ENCODE data around the gene CRYGS.

- TF ChIP-seq CTCF (IDR thresholded peaks at IDR 0.05; ENCODE audit: low read depth, low read length) (no peak), EZH2phosphoT487 (IDR thresholded peaks at IDR 0.05; ENCODE audit: low read depth) (no peak)
Observed at GRCh38 chr3:186569779-186570095, 25.6 kb upstream of the CRYGS start.

All from OCI-LY3 (cell line).